Thoracic aorta (tissue), 2 donors: ENCODE data around the gene PTOV1. TPM values are rescaled to one million over a fixed set of nuclear protein-coding genes. Genes with fewer than 3 reads are reported as not detected.

ENCODE experiments used
- ATAC-seq: fragments of 150-250 bp; one replicate; pipeline ENCODE4 v1.8.0; 2017; ENCODE audit warnings: low read depth; ENCODE audit not compliant: insufficient number of reproducible peaks, low FRiP score
- DNase-seq: peaks from one replicate; pipeline ENCODE4 v3.0.0-alpha.2; 2020; ENCODE audit warnings: low spot score
- H3K27ac ChIP-seq, 2 donors: fragments of 200-600 bp; sonication (generic); 1 replicate in 1 of 2; 2 replicates in 1 of 2; pipeline ENCODE4 v1.5.1; 2016; ENCODE audit warnings: mild to moderate bottlenecking in 2 of 2, moderate library complexity in 2 of 2
- H3K27me3 ChIP-seq: fragments of 200-600 bp; sonication (generic); replicated peaks from 2 replicates; pipeline ENCODE4 v1.6.0; 2016; ENCODE audit warnings: mild to moderate bottlenecking; ENCODE audit not compliant: insufficient read depth
- H3K36me3 ChIP-seq: fragments of 200-600 bp; sonication (generic); one replicate; pipeline ENCODE4 v1.5.1; 2016
- H3K4me1 ChIP-seq, 2 donors: fragments of 200-600 bp; sonication (generic); 1 replicate in 1 of 2; 2 replicates in 1 of 2; pipeline versions ENCODE4 v1.5.1 to v1.6.0; 2016; ENCODE audit warnings: low read depth in 2 of 2, mild to moderate bottlenecking in 1 of 2; ENCODE audit not compliant: control insufficient read depth in 1 of 2
- H3K4me3 ChIP-seq: fragments of 200-600 bp; sonication (generic); 2 replicates; pipeline ENCODE4 v1.5.1; 2016; ENCODE audit warnings: mild to moderate bottlenecking
- H3K9me3 ChIP-seq: fragments of 200-600 bp; sonication (generic); 2 replicates; pipeline ENCODE4 v1.5.1; 2016
- total RNA-seq, 2 donors: library from RNA; depleted of rRNA; stranded (reverse); fragments of >200 nt; gene quantifications; one replicate each; pipeline versions ENCODE4 v1.1.0 to v1.2.3, GENCODE V29; 2016
- TF ChIP-seq, protein P1 (sequence below): fragments of 200-600 bp; sonication (generic); IDR thresholded peaks from one replicate; pipeline ENCODE4 v1.5.1; 2019; ENCODE audit warnings: antibody characterized with exemption

PTOV1 gene
- total RNA-seq, 2 donors from 2014 or later: 62.9 to 72.2 TPM

DNA sequence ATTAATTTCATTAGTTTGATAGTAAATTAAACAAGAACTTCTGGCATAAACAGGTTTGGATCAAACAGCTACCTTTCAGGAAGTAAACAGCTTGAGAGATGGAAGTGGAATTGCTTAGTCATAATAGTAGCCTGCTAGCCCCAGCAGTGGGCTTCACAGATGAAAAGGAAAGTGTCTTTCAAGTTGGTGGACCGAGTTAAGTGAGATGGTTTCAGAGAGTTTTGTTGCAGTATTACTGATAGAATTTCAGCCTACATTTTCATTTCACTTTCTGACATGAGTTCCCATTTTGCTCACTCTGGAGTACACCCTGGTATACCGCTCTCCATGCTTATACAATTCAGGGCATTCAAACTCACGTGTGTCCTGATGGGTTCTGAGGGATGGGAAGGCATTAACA is 2.0 kb upstream of the PTOV1 start:
- TF ChIP-seq, protein P1, sequence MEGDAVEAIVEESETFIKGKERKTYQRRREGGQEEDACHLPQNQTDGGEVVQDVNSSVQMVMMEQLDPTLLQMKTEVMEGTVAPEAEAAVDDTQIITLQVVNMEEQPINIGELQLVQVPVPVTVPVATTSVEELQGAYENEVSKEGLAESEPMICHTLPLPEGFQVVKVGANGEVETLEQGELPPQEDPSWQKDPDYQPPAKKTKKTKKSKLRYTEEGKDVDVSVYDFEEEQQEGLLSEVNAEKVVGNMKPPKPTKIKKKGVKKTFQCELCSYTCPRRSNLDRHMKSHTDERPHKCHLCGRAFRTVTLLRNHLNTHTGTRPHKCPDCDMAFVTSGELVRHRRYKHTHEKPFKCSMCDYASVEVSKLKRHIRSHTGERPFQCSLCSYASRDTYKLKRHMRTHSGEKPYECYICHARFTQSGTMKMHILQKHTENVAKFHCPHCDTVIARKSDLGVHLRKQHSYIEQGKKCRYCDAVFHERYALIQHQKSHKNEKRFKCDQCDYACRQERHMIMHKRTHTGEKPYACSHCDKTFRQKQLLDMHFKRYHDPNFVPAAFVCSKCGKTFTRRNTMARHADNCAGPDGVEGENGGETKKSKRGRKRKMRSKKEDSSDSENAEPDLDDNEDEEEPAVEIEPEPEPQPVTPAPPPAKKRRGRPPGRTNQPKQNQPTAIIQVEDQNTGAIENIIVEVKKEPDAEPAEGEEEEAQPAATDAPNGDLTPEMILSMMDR: no peak
- H3K4me3 ChIP-seq: no peak overlapping the region
- no peak overlapping the region for H3K27ac ChIP-seq
- no peaks in the 10 kb centered on the region for H3K27me3 ChIP-seq
- no peaks in the 10 kb centered on the region for H3K9me3 ChIP-seq
- ATAC-seq: no peak
- H3K4me1 ChIP-seq: peaks cover 10 to 27% of the 10 kb centered on the region in 2 donors
- DNase-seq: no peak
- H3K36me3 ChIP-seq: no peaks in the 10 kb centered on the region

DNA sequence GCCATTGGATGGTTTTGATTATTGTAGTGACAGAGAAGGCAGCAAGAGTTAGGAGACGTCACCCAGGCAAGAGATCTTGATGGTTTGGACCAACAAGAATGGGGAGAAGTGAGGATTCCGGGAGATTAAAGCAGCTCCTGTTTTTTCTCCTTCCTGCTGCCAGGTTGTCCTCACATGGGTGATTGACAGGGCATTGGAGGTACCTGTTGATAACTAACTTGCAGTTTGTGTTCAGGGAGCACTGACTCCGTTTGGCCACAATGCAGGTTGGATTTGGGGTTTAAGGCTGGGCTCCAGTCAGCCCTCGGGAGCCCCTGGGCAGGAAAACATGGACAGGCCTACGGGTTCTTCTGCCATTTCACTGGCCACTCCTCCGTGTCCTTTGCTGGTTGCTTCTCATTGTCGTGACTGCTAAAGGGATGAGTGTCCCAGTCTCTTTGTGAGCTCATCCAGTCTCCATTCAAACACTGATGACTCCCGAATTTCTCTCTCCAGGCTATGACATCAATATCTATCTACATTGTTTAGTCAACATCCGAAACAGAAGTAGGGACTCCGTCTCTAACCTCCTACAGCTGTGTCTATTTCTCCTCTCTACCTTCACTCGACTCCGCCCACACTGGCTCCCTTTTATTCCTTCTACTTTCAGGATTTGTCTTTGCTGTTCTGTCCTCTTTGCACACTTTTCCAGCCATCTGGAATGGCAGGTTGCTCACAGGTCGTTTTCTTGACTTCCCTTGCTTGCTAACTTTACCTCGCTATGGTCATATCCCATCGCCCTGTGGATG is 1.3 kb upstream of the PTOV1 start:
- H3K27ac ChIP-seq: peak overlapping the region; percentile 94 to 97
- H3K4me1 ChIP-seq: peaks cover 10 to 32% of the 10 kb centered on the region in 2 donors
- no peak for DNase-seq
- ATAC-seq: no peak
- H3K9me3 ChIP-seq: no peaks in the 10 kb centered on the region
- no peaks in the 10 kb centered on the region for H3K27me3 ChIP-seq
- TF ChIP-seq, protein P1: no peak
- H3K36me3 ChIP-seq: no peaks in the 10 kb centered on the region
- H3K4me3 ChIP-seq: peak overlapping the region; percentile 86

DNA sequence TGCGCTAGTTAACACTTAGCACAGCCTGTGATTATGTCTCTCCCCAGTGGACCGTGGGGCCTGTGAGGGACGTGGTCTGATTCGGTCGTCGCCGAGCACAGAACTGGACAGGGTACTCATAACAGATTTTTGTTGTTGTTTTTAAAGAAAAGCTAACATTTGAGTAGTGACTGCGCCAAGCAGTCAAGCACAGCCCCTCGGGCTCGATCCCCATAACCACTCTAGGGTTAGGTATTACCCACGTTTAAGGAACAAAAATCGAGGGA is 805 bp upstream of the PTOV1 start:
- Histone ChIP-seq H3K4me3 (peak overlapping the region; percentile 86), H3K27me3 (no peaks in the 10 kb centered on the region), H3K27ac (peak overlapping the region; percentile 94 to 97), H3K36me3 (peaks cover 4% of the 10 kb centered on the region), H3K4me1 (peaks cover 10 to 32% of the 10 kb centered on the region in 2 donors), H3K9me3 (no peaks in the 10 kb centered on the region)
- ATAC-seq (no peak), DNase-seq (no peak)
- TF ChIP-seq, protein P1: no peak

DNA sequence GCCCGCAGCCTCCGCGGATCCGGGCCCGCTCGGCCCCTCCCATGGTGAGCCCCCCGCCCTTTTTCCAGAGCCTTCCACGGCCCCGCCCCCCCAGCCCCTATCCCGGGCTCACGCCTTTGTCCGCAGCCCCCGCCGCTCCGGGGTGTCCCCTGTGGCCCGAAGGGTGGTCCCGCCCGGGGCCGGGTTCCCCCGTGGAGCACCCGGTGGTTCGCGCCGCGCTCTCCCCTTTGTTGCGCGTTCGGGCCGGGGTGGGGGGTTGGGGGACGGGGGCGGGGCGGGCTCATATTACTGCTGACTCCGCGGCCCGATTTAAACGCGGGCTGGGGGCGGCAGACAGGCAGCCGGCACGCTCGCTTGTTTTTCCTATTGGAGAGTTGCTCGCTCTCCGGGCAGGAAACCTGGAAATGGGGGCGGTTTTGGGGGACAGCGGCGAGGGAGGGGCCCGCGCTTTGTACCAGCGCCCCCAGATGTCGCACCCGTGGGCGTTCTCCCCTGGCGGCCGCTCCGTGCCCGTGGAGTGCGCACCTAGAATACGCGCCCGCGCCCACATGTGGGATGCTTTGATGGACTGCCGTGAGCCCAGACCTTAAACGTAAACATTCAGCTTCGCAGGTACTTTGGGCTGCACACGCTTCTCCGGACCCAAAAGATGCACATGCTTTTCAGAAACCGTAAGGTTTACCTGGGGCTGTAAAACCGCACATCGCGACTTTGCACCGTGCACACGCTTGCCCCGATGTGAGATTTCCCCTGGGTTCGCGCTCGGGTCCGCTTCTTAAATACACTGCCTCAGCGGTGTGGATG is 699 bp downstream of the PTOV1 start:
- TF ChIP-seq, protein P1: no peak
- ATAC-seq (no peak), DNase-seq (no peak)
- Histone ChIP-seq H3K27ac (peak overlapping the region; percentile 94 to 97), H3K27me3 (no peaks in the 10 kb centered on the region), H3K4me1 (peaks cover 10 to 32% of the 10 kb centered on the region in 2 donors), H3K4me3 (peak overlapping the region; percentile 86), H3K9me3 (no peaks in the 10 kb centered on the region), H3K36me3 (peaks cover 14% of the 10 kb centered on the region)

DNA sequence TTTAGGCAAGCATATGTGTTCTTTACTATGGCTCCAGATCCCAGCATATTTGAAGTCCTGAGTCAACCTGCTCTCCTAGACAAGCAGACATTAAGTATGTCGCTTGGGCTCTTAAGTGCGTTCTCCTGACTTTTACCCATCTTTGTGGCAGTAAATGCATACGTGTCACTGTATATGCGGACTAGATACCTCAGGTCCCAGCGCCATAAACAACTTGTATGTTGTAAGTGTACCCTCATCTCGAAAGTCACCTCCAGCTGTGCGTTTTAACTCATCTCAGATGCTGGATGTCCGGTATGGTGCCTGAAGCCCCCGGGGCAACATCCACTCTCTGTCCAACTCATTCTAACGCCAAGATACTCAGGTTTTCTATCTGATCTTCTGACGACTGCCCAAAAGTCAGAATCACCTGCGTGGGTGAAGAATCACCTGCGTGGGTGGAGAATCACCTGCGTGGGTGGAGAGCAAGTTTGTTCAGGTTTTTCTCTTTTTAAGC is 1.7 kb downstream of the PTOV1 start:
- TF ChIP-seq, protein P1: no peak
- Histone ChIP-seq H3K4me1 (peaks cover 10 to 32% of the 10 kb centered on the region in 2 donors), H3K4me3 (peak overlapping the region; percentile 86), H3K27ac (no peak overlapping the region), H3K27me3 (no peaks in the 10 kb centered on the region), H3K9me3 (no peaks in the 10 kb centered on the region), H3K36me3 (peaks cover 24% of the 10 kb centered on the region)
- ATAC-seq (no peak), DNase-seq (no peak)
